Hepatocyte (in vitro differentiated cells): ENCODE measurements around the gene ERCC1. TPM values are rescaled to one million over a fixed set of nuclear protein-coding genes. Genes with fewer than 3 reads are reported as not detected.
"Not testable (repeated sequence)": the region's sequence is repeated elsewhere in the genome, so short reads cannot be mapped to it uniquely, and the experiment has no call there.

Experiments used
- DNase-seq: peaks from one replicate; pipeline ENCODE4 v3.0.0-alpha.2; 2016; ENCODE audit warnings: low spot score
- H2AFZ ChIP-seq: fragments of 200-600 bp; sonication (generic); 2 replicates; pipeline ENCODE4 v1.6.0; 2016; ENCODE audit warnings: antibody characterized with exemption, mild to moderate bottlenecking
- H3K27ac ChIP-seq: fragments of 200-600 bp; sonication (generic); 2 replicates; pipeline ENCODE4 v1.5.1; 2016; ENCODE audit warnings: mild to moderate bottlenecking
- H3K27me3 ChIP-seq: fragments of 200-600 bp; sonication (generic); 2 replicates; pipeline ENCODE4 v1.6.1; 2016
- H3K36me3 ChIP-seq: fragments of 200-600 bp; sonication (generic); replicated peaks from 2 replicates; pipeline ENCODE4 v1.5.1; 2016; ENCODE audit warnings: low read depth; ENCODE audit not compliant: insufficient read depth
- H3K4me1 ChIP-seq: fragments of 200-600 bp; sonication (generic); 2 replicates; pipeline ENCODE4 v1.5.1; 2016; ENCODE audit warnings: mild to moderate bottlenecking, moderate library complexity; ENCODE audit not compliant: insufficient read depth
- H3K4me2 ChIP-seq: fragments of 200-600 bp; sonication (generic); 2 replicates; pipeline ENCODE4 v1.6.0; 2016
- H3K4me3 ChIP-seq: fragments of 200-600 bp; sonication (generic); 2 replicates; pipeline ENCODE4 v1.5.1; 2016; ENCODE audit warnings: mild to moderate bottlenecking
- H3K79me2 ChIP-seq: fragments of 200-600 bp; sonication (generic); 2 replicates; pipeline ENCODE4 v1.6.0; 2017; ENCODE audit warnings: mild to moderate bottlenecking
- H3K9me2 ChIP-seq: fragments of 200-600 bp; sonication (generic); replicated peaks from 2 replicates; pipeline ENCODE4 v1.6.0; 2017; ENCODE audit warnings: mild to moderate bottlenecking; ENCODE audit not compliant: insufficient read depth
- H3K9me3 ChIP-seq: fragments of 200-600 bp; sonication (generic); 2 replicates; pipeline ENCODE4 v1.5.1; 2016; ENCODE audit warnings: low read depth, mild to moderate bottlenecking
- H4K20me1 ChIP-seq: fragments of 200-600 bp; sonication (generic); 2 replicates; pipeline ENCODE4 v1.6.0; 2016; ENCODE audit warnings: mild to moderate bottlenecking; ENCODE audit not compliant: insufficient read depth, poor library complexity, severe bottlenecking
- CTCF ChIP-seq: fragments of 200-600 bp; sonication (generic); IDR thresholded peaks from 2 replicates; pipeline ENCODE4 v1.5.1; 2016; ENCODE audit warnings: antibody characterized with exemption, mild to moderate bottlenecking; ENCODE audit not compliant: poor library complexity
- EZH2 ChIP-seq: fragments of 200-600 bp; sonication (generic); IDR thresholded peaks from 2 replicates; pipeline ENCODE4 v1.6.1; 2016; ENCODE audit warnings: antibody characterized with exemption, mild to moderate bottlenecking, borderline replicate concordance
- EZH2phosphoT487 ChIP-seq: fragments of 200-600 bp; sonication (generic); IDR thresholded peaks from one replicate; pipeline ENCODE4 v1.6.1; 2018; ENCODE audit warnings: antibody characterized with exemption, mild to moderate bottlenecking, low read depth, moderate library complexity; ENCODE audit not compliant: unreplicated experiment, severe bottlenecking
- WGBS: methylation state at CpG from one replicate; pipeline ENCODE4 v1.1.6; 2016; ENCODE audit warnings: low lambda C conversion rate; ENCODE audit errors: missing lambda C conversion rate; 5-methylcytosine and 5-hydroxymethylcytosine counted together
- polyA plus RNA-seq: library from polyadenylated mRNA; unstranded; fragments of >200 nt; fragmentation: Nextera tagmentation; extraction: Ambion mirVana; gene quantifications from 2 replicates; pipeline ENCODE4 v1.2.1, GENCODE V29; 2016
- total RNA-seq: library from RNA; depleted of rRNA; stranded (reverse); fragments of >200 nt; gene quantifications from 2 replicates; pipeline ENCODE4 v1.2.3, GENCODE V29; 2014

ERCC1 gene
- total and polyA plus RNA-seq, 2 experiments from 2014 or later, result 42.5 to 66.7 TPM

GRCh38 chr19:45413497-45413896 is 10.2 kb downstream of the ERCC1 start:
- H3K9me2 ChIP-seq, result no peaks in the 10 kb centered on the region

GRCh38 chr19:45410330-45410729 is 13.4 kb downstream of the ERCC1 start:
- not testable (repeated sequence) for H3K27ac ChIP-seq, H3K9me2 ChIP-seq, H3K4me1 ChIP-seq, H3K9me3 ChIP-seq, H3K27me3 ChIP-seq, H3K36me3 ChIP-seq, H3K4me2 ChIP-seq, H3K4me3 ChIP-seq, H2AFZ ChIP-seq, DNase-seq, H3K79me2 ChIP-seq, H4K20me1 ChIP-seq
- 95% methylated on average over 4 of the region's 4 CpGs for WGBS

More at GRCh38 chr19:45413497-45413896, 10.2 kb downstream of the ERCC1 start:
- no peaks in the 10 kb centered on the region for H4K20me1 ChIP-seq
- DNase-seq, result no peak
- H3K4me1 ChIP-seq, result no peaks in the 10 kb centered on the region
- H3K4me3 ChIP-seq, result no peak overlapping the region
- no peaks in the 10 kb centered on the region for H3K27me3 ChIP-seq
- 95% methylated on average over 6 of the region's 6 CpGs for WGBS
- no peaks in the 10 kb centered on the region for H3K9me3 ChIP-seq
- H3K36me3 ChIP-seq, result no peaks in the 10 kb centered on the region
- H3K4me2 ChIP-seq, result no peak overlapping the region
- H3K79me2 ChIP-seq, result no peaks in the 10 kb centered on the region
- no peak overlapping the region for H3K27ac ChIP-seq
- TF ChIP-seq EZH2 (no peak), EZH2phosphoT487 (no peak), CTCF (no peak)
- H2AFZ ChIP-seq, result no peak overlapping the region

- no peak overlapping the region for H3K4me3 ChIP-seq
- no peak for DNase-seq
- peaks cover 5% of the 10 kb centered on the region for H3K79me2 ChIP-seq
- no peaks in the 10 kb centered on the region for H3K9me3 ChIP-seq
- H3K27me3 ChIP-seq, result peaks cover 3% of the 10 kb centered on the region
- no peaks in the 10 kb centered on the region for H3K36me3 ChIP-seq
- no peaks in the 10 kb centered on the region for H3K4me1 ChIP-seq
- H2AFZ ChIP-seq, result no peak overlapping the region
- no peaks in the 10 kb centered on the region for H3K9me2 ChIP-seq
- no peaks in the 10 kb centered on the region for H4K20me1 ChIP-seq
- 73% methylated on average over 4 of the region's 4 CpGs for whole genome bisulfite sequencing
- TF ChIP-seq EZH2 (no peak), CTCF (no peak), EZH2phosphoT487 (no peak)
- H3K27ac ChIP-seq, result no peak overlapping the region
- no peak overlapping the region for H3K4me2 ChIP-seq
Measured at GRCh38 chr19:45409557-45409920, 14.2 kb downstream of the ERCC1 start.

GRCh38 chr19:45408830-45409556 is 14.7 kb downstream of the ERCC1 start:
- Histone ChIP-seq H3K4me2 (no peak overlapping the region), H3K36me3 (no peaks in the 10 kb centered on the region), H3K79me2 (peaks cover 9% of the 10 kb centered on the region), H3K27me3 (peaks cover 8% of the 10 kb centered on the region), H3K4me1 (no peaks in the 10 kb centered on the region), H3K27ac (no peak overlapping the region), H2AFZ (no peak overlapping the region), H3K9me2 (no peaks in the 10 kb centered on the region), H4K20me1 (no peaks in the 10 kb centered on the region), H3K9me3 (no peaks in the 10 kb centered on the region), H3K4me3 (no peak overlapping the region)
- TF ChIP-seq EZH2phosphoT487, result no peak
- TF ChIP-seq CTCF, result no peak
- TF ChIP-seq EZH2, result no peak
- no peak for DNase-seq
- 91% methylated on average over 15 of the region's 15 CpGs for WGBS
